ENCODE results near the gene CD55.

- TF ChIP-seq, protein P1, sequence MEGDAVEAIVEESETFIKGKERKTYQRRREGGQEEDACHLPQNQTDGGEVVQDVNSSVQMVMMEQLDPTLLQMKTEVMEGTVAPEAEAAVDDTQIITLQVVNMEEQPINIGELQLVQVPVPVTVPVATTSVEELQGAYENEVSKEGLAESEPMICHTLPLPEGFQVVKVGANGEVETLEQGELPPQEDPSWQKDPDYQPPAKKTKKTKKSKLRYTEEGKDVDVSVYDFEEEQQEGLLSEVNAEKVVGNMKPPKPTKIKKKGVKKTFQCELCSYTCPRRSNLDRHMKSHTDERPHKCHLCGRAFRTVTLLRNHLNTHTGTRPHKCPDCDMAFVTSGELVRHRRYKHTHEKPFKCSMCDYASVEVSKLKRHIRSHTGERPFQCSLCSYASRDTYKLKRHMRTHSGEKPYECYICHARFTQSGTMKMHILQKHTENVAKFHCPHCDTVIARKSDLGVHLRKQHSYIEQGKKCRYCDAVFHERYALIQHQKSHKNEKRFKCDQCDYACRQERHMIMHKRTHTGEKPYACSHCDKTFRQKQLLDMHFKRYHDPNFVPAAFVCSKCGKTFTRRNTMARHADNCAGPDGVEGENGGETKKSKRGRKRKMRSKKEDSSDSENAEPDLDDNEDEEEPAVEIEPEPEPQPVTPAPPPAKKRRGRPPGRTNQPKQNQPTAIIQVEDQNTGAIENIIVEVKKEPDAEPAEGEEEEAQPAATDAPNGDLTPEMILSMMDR (IDR thresholded peaks at IDR 0.05; ENCODE audit: insufficient read depth, low read length, poor library complexity, severe bottlenecking): no peak
- no peak for TF ChIP-seq EZH2phosphoT487 (conservative IDR thresholded peaks at IDR 0.05; ENCODE audit: low read length)
Observed at GRCh38 chr1:207306023-207306422, 15.5 kb upstream of the CD55 start.
